SW480 (cell line): ENCODE measurements around the gene CSF3.

Source experiments
- DNase-seq: peaks from one replicate; pipeline ENCODE4 v3.0.0-alpha.2; 2016; ENCODE audit warnings: low spot score

Gene CSF3

DNA sequence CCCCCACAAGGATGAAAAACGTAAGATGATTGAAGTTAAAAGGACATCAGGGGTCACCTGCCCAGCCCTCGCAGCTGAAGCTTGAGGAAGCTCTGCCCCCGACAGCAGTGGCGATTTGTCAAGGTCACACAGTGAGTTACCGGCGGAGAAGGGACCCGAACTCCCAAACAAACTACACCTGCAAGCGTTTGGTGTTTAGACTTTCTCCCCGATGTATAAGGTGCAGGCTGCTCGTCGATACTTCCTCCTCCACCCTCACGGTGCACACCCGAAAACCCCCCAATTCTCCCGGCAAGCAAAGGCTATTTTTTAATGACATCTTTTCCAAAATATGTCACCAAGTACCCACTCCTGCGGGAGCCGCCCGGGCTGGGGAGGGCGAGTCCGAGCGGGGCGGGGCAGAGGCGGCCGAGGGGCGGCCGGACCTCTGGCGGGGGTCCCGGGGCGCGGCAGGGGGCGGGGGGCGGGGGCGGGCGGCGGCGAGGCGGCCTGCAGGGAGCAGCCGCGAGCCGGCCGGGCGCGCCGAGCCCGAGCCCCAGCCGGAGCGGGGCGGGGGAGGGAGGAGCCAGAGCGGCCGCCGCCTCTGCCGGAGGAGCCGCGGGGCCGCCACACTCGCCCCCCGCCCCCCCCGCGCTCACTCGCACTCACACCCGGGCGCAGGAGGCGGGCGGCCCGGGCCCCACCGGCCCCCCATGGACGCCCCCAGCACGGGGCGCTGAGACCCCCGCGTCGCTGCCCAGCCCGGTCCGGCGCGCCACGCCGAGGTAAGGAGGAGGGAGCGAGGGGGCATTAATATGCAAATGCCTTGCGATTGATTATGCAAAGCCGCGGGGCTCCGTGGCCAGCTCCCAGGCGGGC, 47.3 kb downstream of the CSF3 start, which contains the start of gene THRA:
Gene THRA (plus strand): TSS at position 637 of the 858 bp plus-strand sequence. CDS start 11,524 bp downstream, outside the sequence.
- DNase-seq: no peak

GRCh38 chr17:40063187-40063771, 48.0 kb downstream of the CSF3 start:
- DNase-seq: no peak

DNA sequence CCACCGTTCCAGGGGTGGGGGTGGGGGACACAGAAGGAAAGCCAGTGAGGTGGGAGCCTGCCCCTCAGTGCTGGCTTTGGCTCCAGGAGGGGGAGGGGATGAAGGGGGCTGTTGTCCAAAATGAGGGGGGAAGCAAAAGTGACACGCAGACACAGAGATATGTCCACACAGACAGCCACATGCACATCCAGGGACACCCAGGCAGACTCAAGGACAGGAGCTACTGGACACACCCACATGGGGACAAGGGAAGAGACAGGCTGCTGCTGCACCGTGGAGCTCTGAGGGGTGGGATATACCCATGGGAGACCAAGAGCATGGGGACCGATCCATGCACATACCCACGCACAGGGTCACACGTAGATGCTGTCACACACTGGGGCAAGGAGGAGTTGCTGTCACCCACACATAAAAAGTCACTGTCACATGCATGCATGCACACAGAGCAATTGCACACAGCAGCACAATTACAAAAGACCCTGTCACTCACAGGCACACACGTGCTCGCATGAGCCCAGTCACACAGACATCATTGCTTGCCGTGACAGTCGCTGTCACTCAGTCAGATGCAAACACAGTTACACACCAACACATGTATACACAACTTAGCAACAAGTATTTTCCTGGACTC, 48.8 kb downstream of the CSF3 start:
- no peak for DNase-seq

- no peak for DNase-seq
Measured at GRCh38 chr17:40064971-40065768, 49.9 kb downstream of the CSF3 start.

- DNase-seq: no peak
Measured at GRCh38 chr17:40065769-40066510, 50.7 kb downstream of the CSF3 start.
